ENCODE measurements around the gene ATP8A2.

GRCh38 chr13:25384758-25385410, 13.1 kb downstream of the ATP8A2 start:
- TF ChIP-seq CTCF (IDR thresholded peaks at IDR 0.05) (no peak), SIN3A (IDR thresholded peaks at IDR 0.05; ENCODE audit: borderline replicate concordance, insufficient read depth, low read depth, low read length) (no peak)

Measured in Panc1 (cell line).